SK-N-SH (cell line): ENCODE results near the gene RFNG. TPM values are rescaled to one million over a fixed set of nuclear protein-coding genes. Genes with fewer than 3 reads are reported as not detected.

Experiments used
- CTCF ChIA-PET: fragments of 300-600, 350-600 bp; formaldehyde crosslinking; extraction: SDS; loops from one replicate; lab custom pipeline; 2021; lab: Yijun Ruan, JAX
- POLR2A ChIA-PET: fragments of 350-600 bp; sonication (Branson Sonifier 250); formaldehyde crosslinking; extraction: SDS; loops from one replicate; lab custom pipeline; 2020; ENCODE audit warnings: antibody characterized with exemption, inconsistent platforms; lab: Yijun Ruan, JAX
- DNase-seq: peaks from one replicate; pipeline ENCODE4 v3.0.0; 2012
- H2AFZ ChIP-seq: fragments of 200-600 bp; sonication (generic); 2 replicates; pipeline ENCODE4 v1.8.1; 2016; ENCODE audit warnings: antibody characterized with exemption, mild to moderate bottlenecking, low read depth
- H3F3A ChIP-seq: fragments of 200-600 bp; sonication (generic); replicated peaks from 2 replicates; pipeline ENCODE3; 2016; ENCODE audit warnings: antibody characterized with exemption, mild to moderate bottlenecking; ENCODE audit not compliant: insufficient read depth
- H3K27ac ChIP-seq, 2 experiments: fragments of 200-500 bp in 1 of 2; fragments of 200-600 bp in 1 of 2; sonication (Bioruptor generic) in 1 of 2; sonication (generic), shearing (Covaris generic) in 1 of 2; 2 replicates each; pipeline versions ENCODE4 v1.5.1 to v1.6.1; 2014 to 2016; ENCODE audit warnings: low read depth in 2 of 2, inconsistent platforms in 1 of 2, low read length in 1 of 2, mild to moderate bottlenecking in 1 of 2, mixed read lengths in 1 of 2
- H3K27me3 ChIP-seq: fragments of 200-600 bp; sonication (generic), shearing (Covaris generic); 2 replicates; pipeline ENCODE4 v1.6.1; 2016; ENCODE audit warnings: mixed run types; ENCODE audit not compliant: insufficient read depth
- H3K36me3 ChIP-seq, 2 experiments: fragments of 200-500 bp in 1 of 2; fragments of 200-600 bp in 1 of 2; sonication (Bioruptor generic) in 1 of 2; sonication (generic) in 1 of 2; replicated peaks in 1 of 2; 2 replicates each; pipeline versions ENCODE3 to v1.5.1; 2014 to 2016; ENCODE audit warnings: low read length in 1 of 2, mild to moderate bottlenecking in 1 of 2; ENCODE audit not compliant: insufficient read depth in 2 of 2, control insufficient read depth in 1 of 2
- H3K4me1 ChIP-seq, 2 experiments: fragments of 200-500 bp in 1 of 2; fragments of 200-600 bp in 1 of 2; sonication (Bioruptor generic) in 1 of 2; sonication (generic), shearing (Covaris generic) in 1 of 2; 2 replicates each; pipeline versions ENCODE4 v1.5.1 to v1.6.1; 2014 to 2016; ENCODE audit warnings: low read depth in 1 of 2, low read length in 1 of 2, mixed run types in 1 of 2; ENCODE audit not compliant: insufficient read depth in 2 of 2, control insufficient read depth in 1 of 2
- H3K4me2 ChIP-seq: fragments of 200-600 bp; sonication (generic), shearing (Covaris generic); 2 replicates; pipeline ENCODE4 v1.6.1; 2017; ENCODE audit warnings: mixed run types
- H3K4me3 ChIP-seq, 2 experiments: fragments of 200-500 bp in 1 of 2; fragments of 200-600 bp in 1 of 2; sonication (Bioruptor generic) in 1 of 2; sonication (generic), shearing (Covaris generic) in 1 of 2; 2 replicates each; pipeline versions ENCODE4 v1.5.1 to v1.8.1; 2014 to 2016; ENCODE audit warnings: low read depth in 2 of 2, inconsistent platforms in 1 of 2, low read length in 1 of 2, mild to moderate bottlenecking in 1 of 2, mixed read lengths in 1 of 2, moderate library complexity in 1 of 2
- H3K79me2 ChIP-seq: fragments of 200-600 bp; sonication (generic); 2 replicates; pipeline ENCODE4 v1.8.1; 2017; ENCODE audit warnings: mild to moderate bottlenecking; ENCODE audit not compliant: insufficient read depth
- H3K9ac ChIP-seq: fragments of 200-600 bp; sonication (generic); 2 replicates; pipeline ENCODE4 v1.6.1; 2017; ENCODE audit warnings: mixed run types
- H3K9me2 ChIP-seq: fragments of 200-600 bp; sonication (generic); 2 replicates; pipeline ENCODE4 v1.6.1; 2017; ENCODE audit warnings: mixed run types
- H3K9me3 ChIP-seq: fragments of 200-600 bp; sonication (generic); 2 replicates; pipeline ENCODE4 v1.6.1; 2017; ENCODE audit warnings: mixed run types, mild to moderate bottlenecking, moderate library complexity
- H4K20me1 ChIP-seq: fragments of 200-600 bp; sonication (generic); 2 replicates; pipeline ENCODE4 v1.6.1; 2017; ENCODE audit warnings: mild to moderate bottlenecking, mixed run types; ENCODE audit not compliant: insufficient read depth
- CHD2 ChIP-seq: fragments of 150-350 bp; IDR thresholded peaks from 2 replicates; pipeline ENCODE4 v1.6.1; 2018; ENCODE audit warnings: low read length; ENCODE audit not compliant: partially characterized antibody
- CTCF ChIP-seq: fragments of 200-600 bp; sonication (generic); IDR thresholded peaks from 2 replicates; pipeline ENCODE4 v1.6.1; 2017; ENCODE audit warnings: antibody characterized with exemption, mild to moderate bottlenecking, moderate library complexity
- ELF1 ChIP-seq: IDR thresholded peaks from 2 replicates; pipeline ENCODE4 v1.4.0; 2012
- EZH2phosphoT487 ChIP-seq: fragments of 200-600 bp; sonication (generic); IDR thresholded peaks from 2 replicates; pipeline ENCODE4 v1.6.1; 2017; ENCODE audit warnings: low read depth, mixed run types, mild to moderate bottlenecking, antibody characterized with exemption, moderate library complexity, borderline replicate concordance
- FOSL2 ChIP-seq: IDR thresholded peaks from 2 replicates; pipeline ENCODE4 v1.4.0; 2012; ENCODE audit warnings: low read depth, mild to moderate bottlenecking, moderate library complexity, borderline replicate concordance
- FOXJ3 ChIP-seq: sonication (generic); formaldehyde crosslinking; IDR thresholded peaks from 2 replicates; pipeline ENCODE4 v1.5.1; 2020; ENCODE audit warnings: mild to moderate bottlenecking, missing genetic modification reagents
- JUND ChIP-seq: IDR thresholded peaks from 2 replicates; pipeline ENCODE4 v1.4.0; 2012
- MAX ChIP-seq: IDR thresholded peaks from 2 replicates; pipeline ENCODE4 v1.4.0; 2012; ENCODE audit warnings: low read depth
- MXI1 ChIP-seq: IDR thresholded peaks from 2 replicates; pipeline ENCODE4 v1.6.1; 2012; ENCODE audit warnings: mild to moderate bottlenecking, low read depth, low read length, improper control_type of control experiment
- POLR2AphosphoS5 ChIP-seq: IDR thresholded peaks from 2 replicates; pipeline ENCODE4 v1.6.1; 2012; ENCODE audit warnings: low read depth, low read length
- RCOR1 ChIP-seq: fragments of 150-350 bp; IDR thresholded peaks from 2 replicates; pipeline ENCODE4 v1.6.1; 2017; ENCODE audit warnings: antibody characterized with exemption, low read length
- RFX5 ChIP-seq: IDR thresholded peaks from 2 replicates; pipeline ENCODE4 v1.6.1; 2012; ENCODE audit warnings: mild to moderate bottlenecking, improper control_type of control experiment, low read length
- RXRA ChIP-seq: IDR thresholded peaks from 2 replicates; pipeline ENCODE4 v1.4.0; 2012; ENCODE audit warnings: low read depth, mild to moderate bottlenecking, borderline replicate concordance
- SIN3A ChIP-seq: IDR thresholded peaks from 2 replicates; pipeline ENCODE4 v1.6.1; 2012; ENCODE audit warnings: low read depth, mild to moderate bottlenecking, low read length, moderate library complexity, borderline replicate concordance
- SMC3 ChIP-seq: IDR thresholded peaks from 2 replicates; pipeline ENCODE4 v1.6.1; 2012; ENCODE audit warnings: low read depth, low read length, improper control_type of control experiment
- TCF12 ChIP-seq: IDR thresholded peaks from 2 replicates; pipeline ENCODE4 v1.4.0; 2012
- YY1 ChIP-seq: IDR thresholded peaks from 2 replicates; pipeline ENCODE4 v1.4.0; 2012; ENCODE audit warnings: low read depth, mild to moderate bottlenecking
- ZBTB33 ChIP-seq: IDR thresholded peaks from 2 replicates; pipeline ENCODE4 v1.4.0; 2012; ENCODE audit warnings: low read depth, borderline replicate concordance
- WGBS: methylation state at CpG from one replicate; pipeline ENCODE4 v1.1.6; 2017; ENCODE audit warnings: low lambda C conversion rate; 5-methylcytosine and 5-hydroxymethylcytosine counted together
- polyA plus RNA-seq, 3 experiments: library from polyadenylated mRNA; depleted of rRNA; stranded (reverse); fragments of >200 nt; gene quantifications; 2 replicates each; pipeline ENCODE4 v1.2.3, GENCODE V29; 2012
- TF ChIP-seq, protein P1 (sequence below): IDR thresholded peaks from 2 replicates; pipeline ENCODE4 v1.4.0; 2012; ENCODE audit warnings: low read depth, borderline replicate concordance

Gene RFNG
- polyA plus RNA-seq, 1 of the 3 experiments (the other 2 are of a cell fraction) = 68.6 TPM

GRCh38 chr17:81999976-82000802, 51.4 kb downstream of the RFNG start:
- ChIA-PET POLR2A (no interaction called here), CTCF (interaction anchor here (6.3 kb wide), 1 partner anchor 39 kb away, joined by 56 read pairs; the partner anchor contains the start of gene NOTUM)
- no peak for TF ChIP-seq CHD2
- no peak for TF ChIP-seq JUND
- no peak for TF ChIP-seq RFX5
- TF ChIP-seq SMC3 = no peak
- no peak for TF ChIP-seq EZH2phosphoT487
- TF ChIP-seq CTCF = no peak
- no peak for TF ChIP-seq SIN3A
- no peak for TF ChIP-seq RCOR1
- no peak for TF ChIP-seq FOSL2
- TF ChIP-seq ZBTB33 = no peak
- no peak for TF ChIP-seq RXRA
- TF ChIP-seq FOXJ3 (CRISPR knock-in tag) = no peak
- TF ChIP-seq MXI1 = no peak
- TF ChIP-seq ELF1 = no peak
- TF ChIP-seq POLR2AphosphoS5 = no peak
- no peak for TF ChIP-seq YY1
- TF ChIP-seq, protein P1, sequence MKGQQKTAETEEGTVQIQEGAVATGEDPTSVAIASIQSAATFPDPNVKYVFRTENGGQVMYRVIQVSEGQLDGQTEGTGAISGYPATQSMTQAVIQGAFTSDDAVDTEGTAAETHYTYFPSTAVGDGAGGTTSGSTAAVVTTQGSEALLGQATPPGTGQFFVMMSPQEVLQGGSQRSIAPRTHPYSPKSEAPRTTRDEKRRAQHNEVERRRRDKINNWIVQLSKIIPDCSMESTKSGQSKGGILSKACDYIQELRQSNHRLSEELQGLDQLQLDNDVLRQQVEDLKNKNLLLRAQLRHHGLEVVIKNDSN = no peak
- no peak for TF ChIP-seq MAX
- no peak for TF ChIP-seq TCF12
- no peaks in the 10 kb centered on the region for H4K20me1 ChIP-seq
- H3K36me3 ChIP-seq = no peaks in the 10 kb centered on the region
- no peak overlapping the region for H2AFZ ChIP-seq
- H3K27me3 ChIP-seq = no peaks in the 10 kb centered on the region
- 94% methylated on average over 31 of the region's 36 CpGs for WGBS
- no peaks in the 10 kb centered on the region for H3K9me2 ChIP-seq
- no peaks in the 10 kb centered on the region for H3K9me3 ChIP-seq
- no peak overlapping the region for H3K4me2 ChIP-seq
- no peak for DNase-seq
- H3K4me3 ChIP-seq = no peak overlapping the region
- H3K79me2 ChIP-seq = peaks cover 11% of the 10 kb centered on the region
- H3K4me1 ChIP-seq = peaks cover 3 to 25% of the 10 kb centered on the region in 2 experiments; a peak in 3 of 4 replicates
- no peak overlapping the region for H3K27ac ChIP-seq
- H3F3A ChIP-seq = peaks cover 28% of the 10 kb centered on the region
- H3K9ac ChIP-seq = no peak overlapping the region
